Pons (tissue), 1 donor: ENCODE results near the gene PAFAH1B1.
A peak's percentile ranks its signal among the peaks of the same experiment; 100 is the strongest.
"Not testable (repeated sequence)": the region's sequence is repeated elsewhere in the genome, so short reads cannot be mapped to it uniquely, and the experiment has no call there.

Source experiments
- DNase-seq: peaks from one replicate; pipeline ENCODE4 v3.0.0-alpha.2; 2016; ENCODE audit warnings: low spot score

Gene PAFAH1B1

DNA sequence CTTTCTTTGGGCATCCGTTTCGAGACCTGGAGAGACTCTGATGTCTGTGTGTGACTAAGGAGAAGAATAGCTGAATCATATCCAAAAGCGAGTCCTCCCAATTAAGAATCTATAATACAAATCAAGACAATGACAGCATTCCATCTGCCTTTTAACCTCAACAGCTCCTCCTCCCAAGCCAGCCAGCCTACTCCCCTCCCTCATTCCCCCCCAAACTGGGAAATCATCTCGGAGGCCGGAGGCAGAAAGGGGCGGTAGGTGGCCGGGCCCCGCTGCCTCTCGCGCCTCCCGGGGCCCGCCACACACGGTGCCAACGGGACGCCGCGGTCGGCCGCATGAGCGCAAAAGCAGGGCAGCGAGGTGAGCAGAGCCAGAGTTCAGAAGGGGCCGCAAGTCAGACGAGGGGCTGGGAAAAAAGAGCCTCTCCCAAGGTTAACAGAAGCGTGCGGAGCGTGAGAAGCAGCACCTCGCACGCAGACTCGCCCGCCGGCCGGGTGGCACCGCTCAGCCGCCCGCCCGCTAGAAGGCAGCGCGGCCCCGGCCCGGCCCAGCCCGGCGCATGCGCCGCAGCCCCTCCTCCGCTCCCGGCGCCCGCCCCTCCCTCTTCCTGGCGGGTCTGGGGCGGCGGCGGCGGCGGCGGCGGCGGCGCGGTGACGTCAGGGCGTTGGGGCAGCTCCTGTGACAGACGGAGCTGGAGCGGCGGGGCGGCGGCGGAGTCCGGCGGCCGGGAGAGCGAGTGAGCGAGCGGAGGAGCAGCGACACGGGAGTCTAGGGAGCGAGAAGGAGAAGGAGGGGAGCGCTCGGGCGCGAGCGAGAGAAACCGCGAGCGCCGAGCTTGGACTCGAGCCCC is at the start of gene PAFAH1B1:
TSS of gene PAFAH1B1 (plus strand) at position 684 of the 850 bp plus-strand sequence. CDS start 44,635 bp downstream, outside the sequence.
- peak; percentile 86 for DNase-seq

DNA sequence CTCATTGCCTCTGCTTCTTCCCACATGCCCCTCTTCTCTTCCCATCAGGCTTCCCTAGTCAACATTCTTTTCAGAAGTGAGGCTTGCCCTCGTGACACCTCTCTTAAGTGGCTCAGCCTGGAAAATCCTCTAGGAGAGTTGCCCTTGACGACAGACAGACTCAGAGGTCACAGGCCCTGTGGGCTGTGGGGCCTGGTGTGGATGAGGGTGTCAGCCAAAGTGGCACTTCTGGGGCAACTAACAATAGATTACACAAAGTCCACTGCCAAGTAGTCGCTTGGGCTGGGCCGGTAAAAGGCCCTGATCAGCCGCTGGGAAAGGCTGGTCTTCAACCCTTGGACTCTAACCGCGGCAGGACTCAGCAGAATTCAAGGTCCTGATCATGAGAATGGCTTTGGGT is 48.1 kb upstream of the PAFAH1B1 start:
- DNase-seq: no peak

DNA sequence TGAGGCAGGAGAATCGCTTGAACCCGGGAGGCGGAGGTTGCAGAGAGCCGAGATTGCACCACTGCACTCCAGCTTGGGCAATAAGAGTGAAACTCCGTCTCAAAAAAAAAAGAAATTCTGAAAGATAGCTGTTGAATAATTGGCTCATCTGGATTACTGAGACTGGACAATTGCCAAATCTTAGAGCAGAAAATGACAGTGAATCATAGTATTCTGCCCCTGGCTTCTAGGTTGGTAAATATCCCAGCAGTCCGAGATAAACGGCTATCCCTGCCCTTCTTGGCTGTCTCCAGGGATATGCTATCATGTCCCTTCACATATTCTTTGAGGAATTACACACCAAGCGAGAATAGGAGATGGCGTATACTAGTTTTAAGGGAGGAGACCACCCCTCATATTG is 46.3 kb upstream of the PAFAH1B1 start:
- no peak for DNase-seq

DNA sequence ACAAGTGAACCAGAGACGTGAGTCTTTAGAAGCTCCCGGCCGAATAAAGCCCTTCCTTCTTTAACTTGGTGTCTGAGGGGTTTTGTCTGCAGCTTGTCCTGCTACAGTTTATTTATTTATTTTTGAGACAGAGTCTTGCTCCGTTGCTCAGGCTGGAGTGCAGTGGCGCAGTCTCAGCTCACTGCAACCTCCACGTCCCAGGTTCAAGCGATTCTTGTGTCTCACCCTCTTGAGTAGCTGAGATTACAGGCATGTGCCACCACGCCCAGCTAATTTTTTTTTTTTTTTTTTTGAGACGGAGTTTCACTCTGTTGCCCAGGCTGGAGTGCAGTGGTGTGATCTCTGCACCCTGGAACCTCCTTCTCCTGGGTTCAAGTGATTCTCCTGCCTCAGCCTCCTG is 45.4 kb upstream of the PAFAH1B1 start:
- not testable (repeated sequence) for DNase-seq

DNA sequence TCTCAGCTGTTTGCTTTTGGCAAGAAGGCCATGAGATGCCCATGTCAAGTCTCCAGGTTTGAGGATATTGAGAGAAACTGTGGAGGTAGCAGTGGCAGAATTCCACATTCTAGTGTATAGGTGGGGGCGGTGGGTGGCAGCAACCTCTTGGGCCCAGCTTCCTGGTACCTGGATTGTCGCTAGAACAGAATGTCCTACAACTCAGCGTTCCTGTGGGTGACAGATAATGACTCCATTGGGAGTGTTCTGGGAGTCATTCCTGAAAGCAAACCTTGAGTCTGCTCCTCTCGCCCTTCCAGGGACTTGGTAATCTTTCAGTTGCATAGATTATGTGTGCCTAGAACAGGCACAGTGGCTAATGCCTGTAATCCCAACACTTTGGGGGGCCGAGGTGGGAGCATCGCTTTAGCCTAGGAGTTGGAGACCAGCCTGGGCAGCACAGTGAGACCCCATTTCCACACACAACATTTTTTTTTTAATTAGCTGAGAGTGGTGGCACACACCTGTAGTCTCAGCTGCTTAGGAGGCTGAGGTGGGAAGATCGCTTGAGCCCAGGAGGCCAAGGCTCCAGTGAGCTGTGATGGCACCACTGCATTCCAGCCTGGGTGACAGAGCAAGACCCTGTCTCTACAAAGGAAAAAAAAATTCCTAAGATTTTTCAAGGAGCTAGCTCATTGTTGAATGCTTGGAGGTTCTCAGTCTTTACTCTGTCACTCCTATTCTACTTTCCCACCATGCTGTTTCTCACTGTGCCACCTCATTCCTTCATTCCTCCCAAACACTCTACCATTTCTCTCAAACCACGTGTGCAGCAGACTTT is 43.9 kb upstream of the PAFAH1B1 start:
- no peak for DNase-seq

DNA sequence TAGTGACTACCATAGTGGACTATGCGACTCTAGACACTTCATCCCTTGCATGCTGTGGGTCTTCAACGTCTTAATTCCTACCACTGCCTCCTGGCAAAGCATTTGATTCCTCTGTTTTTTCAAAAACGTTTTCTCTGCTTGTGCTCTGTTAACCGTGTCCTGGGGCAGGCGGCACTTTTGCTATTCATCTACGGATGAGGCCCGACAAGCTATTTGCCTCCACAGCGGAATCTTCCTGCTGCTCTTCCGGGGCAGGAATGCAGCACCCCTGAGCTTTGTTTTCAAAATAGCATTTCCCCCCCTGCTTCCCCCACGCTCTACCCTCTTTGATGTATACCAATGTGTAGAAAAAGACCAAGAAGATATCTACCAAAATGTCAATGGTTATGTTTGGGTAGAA is 42.0 kb upstream of the PAFAH1B1 start:
- no peak for DNase-seq

DNA sequence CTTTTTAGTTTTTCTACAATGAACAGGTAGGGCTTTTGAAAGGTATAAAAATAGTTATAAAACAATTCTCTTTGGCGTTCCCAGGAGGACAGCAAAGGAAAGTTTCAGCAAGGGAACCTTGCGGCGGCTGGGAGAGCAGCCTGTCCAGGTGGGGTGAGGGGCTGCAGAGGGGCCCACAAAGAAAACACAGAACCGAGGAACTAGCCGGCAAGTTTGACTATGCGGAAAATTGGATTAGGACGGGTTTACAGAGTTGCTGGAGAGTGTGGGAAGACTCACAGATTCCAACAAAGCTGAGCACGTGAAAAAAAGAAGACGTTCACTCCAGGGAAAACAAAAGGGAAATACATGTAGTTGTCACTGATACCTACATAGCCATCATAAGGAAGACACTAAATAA is 41.5 kb upstream of the PAFAH1B1 start:
- no peak for DNase-seq

DNA sequence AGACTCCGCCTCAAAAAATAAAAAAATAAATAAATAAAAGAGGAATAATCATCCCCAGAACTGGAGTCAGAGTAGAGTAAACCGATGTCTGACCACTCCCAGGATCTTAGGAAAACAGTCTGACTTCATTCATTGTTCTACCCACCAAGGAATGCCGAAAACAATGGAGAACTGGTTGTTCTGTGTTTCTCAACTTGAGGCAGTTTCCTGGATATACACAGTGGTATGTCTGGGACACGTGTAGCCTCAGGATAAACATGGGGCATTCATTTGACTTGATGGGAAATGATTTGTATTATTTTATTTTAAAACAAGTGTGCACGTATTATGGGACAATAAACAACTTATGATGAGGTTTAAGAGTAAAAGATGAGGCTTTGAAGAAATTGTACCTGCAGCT is 32.8 kb upstream of the PAFAH1B1 start:
- DNase-seq: no peak

DNA sequence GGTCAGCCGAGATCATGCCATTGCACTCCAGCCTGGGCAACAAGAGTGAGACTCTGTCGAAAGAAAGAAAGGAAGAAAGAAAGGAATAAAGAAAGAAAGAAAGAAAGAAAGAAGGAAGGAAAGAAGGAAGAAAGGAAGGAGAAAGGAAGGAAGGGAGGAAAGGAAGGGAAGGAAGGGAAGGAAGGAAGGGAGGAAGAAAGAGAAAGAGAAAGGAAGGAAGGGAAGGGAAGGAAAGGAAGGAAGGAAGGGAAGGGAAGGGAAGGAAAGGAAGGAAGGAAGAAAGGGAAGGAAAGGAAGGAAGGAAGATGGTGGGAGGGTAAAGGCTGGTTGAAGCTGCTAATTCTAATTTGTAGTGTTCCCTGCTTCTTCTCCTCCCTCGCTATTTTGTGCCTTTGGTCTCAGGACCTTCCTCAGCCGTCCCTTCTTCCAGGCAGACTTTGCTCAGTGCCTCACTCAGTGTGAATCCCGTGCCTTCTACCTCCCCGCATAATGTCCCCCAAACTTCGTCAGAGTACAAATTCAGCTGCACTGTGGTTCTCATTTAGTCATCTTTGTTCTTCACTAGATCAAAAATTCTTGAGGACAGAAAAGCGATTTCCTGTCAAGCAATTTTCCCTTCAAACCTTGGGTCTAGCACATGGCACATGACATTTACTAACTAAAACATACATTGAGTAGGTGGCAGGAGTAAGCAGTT is 31.1 kb upstream of the PAFAH1B1 start:
- DNase-seq: no peak

DNA sequence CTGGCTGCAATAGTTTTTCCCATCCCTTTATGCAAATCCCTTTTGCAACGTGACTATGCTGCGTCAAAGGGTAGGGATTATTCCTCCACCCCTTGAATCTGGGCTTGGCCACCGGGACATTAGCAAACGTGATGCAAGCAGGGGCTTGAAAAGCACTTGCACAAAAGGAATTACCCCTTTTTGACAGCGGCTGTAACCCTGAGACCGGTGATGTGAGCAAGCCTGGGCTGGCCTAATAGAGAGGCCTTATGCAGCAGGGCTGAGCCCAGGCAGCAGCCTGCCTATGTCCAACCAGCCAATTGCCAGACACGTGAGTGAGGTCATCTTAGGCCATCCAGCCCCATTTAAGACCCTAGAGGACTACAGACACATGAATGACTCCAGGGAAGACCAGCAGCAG is 30.4 kb upstream of the PAFAH1B1 start:
- no peak for DNase-seq

DNA sequence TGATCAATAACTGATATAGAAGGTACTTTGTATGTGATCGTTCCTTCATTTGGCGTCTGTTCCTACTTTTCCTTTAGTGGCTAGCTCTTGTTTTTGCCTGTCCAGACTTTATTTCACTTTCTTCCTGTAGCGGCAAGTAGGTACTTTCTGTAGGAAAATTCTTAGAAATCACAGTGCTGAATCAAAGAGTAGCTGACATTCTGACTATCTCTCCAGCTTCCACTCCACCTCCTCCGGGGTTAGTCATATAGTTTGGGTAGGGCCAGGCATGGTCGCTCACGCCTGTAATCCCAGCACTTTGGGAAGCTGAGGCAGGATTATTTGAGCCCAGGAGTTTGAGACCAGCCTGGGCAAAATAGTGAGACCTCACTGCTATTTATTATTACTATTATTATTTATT is 29.9 kb upstream of the PAFAH1B1 start:
- DNase-seq: no peak

DNA sequence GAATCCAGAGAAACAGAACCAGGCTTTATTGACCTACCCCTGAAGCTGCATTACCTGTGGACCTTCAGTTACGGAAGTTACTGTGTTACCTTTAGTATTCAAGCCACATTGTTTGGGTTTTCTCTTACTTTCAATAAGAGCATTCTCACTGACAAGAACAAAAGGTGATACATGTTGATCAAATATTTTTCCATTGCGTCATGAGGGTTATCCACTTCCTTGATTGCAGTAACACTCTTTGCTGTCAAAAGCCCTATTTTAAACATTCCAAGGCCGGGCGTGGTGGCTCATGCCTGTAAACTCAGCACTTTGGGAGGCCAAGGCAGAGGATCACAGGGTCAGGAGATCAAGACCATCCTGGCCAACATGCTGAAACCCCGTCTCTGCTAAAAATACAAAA is 28.6 kb upstream of the PAFAH1B1 start:
- no peak for DNase-seq

DNA sequence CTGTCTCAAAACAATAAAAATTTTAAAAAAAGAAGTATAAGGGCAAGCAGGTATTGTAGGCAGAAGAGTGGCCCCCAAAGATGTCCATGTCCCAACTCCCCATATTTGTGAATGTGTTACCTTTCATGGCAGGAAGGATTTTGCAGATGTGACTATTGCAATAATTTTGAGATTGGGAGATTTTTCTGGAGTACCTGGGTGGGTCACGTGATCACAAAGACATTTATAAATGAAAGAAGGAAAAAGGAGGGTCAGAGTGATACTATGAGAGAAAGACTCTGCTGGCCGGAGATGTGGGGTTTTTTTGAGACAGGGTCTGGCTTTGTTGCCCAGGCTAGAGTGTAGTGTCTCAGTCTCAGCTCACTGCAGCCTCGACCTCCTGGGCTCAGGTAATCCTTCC is 27.4 kb upstream of the PAFAH1B1 start:
- no peak for DNase-seq

DNA sequence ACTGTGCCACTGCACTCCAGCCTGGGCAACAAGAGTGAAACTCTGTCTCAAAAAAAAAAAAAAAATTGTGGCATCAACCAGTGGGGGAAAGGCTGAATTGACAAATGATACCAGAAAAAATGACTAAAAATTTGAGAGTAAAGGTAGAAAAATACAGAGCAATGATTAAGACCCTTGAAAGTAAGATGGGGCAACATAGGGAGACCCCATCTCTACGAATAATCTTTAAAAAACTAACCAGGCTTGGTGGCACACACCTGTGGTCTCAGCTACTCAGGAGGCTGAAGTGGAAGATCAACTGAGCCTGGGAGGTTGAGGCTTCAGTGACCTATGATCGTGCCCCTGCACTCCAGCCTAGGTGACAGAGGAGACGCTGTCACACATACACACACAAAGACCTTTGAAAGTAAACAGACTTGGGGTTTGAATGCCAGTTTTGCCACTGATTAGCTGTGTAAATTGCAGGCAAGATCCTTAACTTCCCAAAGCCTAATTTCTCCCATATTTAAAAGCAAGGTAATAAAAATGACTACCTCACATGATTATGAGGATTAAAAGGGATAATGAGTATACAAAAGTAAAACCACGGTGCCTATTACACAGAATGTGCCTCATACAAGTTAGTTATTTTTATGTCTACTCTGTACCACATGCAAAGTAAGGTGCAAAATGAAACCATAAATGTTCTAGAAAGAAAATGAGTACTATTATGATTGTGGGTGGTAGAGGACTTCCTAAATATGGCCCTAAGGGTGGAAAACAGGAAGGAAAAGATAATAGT is 21.7 kb upstream of the PAFAH1B1 start:
- no peak for DNase-seq

DNA sequence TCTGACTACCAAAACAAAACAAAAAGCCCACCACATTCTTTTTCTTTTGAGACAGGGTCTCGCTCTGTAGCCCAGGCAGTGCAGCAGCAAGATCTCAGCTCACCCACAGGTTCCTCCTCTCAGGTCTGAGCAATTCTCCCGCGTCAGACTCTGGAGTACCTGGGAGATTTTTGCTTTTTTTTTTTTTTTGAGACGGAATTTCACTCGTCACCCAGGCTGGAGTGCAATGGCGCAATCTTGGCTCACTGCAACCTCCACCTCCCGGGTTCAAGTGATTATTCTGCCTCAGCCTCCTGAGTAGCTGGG is 21.2 kb upstream of the PAFAH1B1 start:
- DNase-seq: not testable (repeated sequence)

DNA sequence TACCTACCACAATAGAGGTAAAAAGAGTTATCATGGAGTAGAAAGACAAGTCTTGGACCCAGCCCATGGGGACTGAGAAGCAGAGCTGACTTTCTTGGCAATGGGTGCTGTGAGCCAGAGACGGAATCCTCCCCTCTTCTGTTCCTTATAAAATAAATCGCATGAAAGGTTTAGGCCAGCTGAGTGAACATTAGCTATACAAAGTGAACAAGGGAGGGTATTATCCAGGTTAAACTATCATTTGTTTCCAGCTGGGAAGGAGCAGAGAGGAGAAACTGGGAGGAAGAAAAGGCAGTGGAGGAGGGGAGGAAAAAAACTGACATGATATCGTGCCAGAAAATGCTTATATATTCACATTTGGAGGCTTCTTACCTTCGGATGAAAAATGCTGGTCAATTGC is 13.3 kb upstream of the PAFAH1B1 start:
- peak; percentile 62 for DNase-seq

DNA sequence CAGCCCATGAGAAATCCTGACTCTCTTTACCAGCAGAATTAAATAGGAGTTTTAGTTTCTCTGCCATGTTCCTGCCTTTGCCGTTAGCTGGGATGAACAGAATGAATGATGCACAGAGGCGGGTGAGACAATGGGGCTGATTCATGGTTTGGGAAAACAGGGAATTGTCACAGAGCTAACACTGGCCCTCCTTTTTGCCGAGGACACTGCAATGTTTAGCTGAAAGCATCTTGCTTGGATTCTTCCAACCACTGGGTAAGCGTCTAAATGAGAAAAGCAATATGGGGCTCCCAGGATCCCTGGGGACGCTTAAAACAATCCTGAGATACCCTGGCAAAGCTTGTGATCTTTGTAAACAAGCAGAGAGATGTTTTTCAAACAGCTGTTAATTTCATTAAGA is 12.8 kb upstream of the PAFAH1B1 start:
- peak; percentile 98 for DNase-seq

DNA sequence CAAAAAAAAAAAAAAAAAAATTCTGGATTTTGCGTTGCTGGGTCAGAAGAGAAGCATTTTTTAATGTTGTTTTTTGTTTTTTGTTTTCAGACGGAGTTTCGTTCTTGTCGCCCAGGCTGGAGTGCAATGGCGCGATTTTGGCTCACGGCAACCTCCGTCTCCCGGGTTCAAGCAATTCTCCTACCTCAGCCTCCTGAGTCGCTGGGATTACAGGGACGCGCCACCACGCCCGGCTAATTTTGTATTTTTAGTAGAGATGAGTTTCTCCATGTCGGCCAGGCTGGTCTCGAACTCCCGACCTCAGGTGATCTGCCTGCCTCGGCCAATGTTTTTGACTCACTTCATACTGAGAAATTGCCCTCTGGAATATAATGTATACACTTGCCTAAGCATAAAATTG is 11.0 kb upstream of the PAFAH1B1 start:
- no peak for DNase-seq

DNA sequence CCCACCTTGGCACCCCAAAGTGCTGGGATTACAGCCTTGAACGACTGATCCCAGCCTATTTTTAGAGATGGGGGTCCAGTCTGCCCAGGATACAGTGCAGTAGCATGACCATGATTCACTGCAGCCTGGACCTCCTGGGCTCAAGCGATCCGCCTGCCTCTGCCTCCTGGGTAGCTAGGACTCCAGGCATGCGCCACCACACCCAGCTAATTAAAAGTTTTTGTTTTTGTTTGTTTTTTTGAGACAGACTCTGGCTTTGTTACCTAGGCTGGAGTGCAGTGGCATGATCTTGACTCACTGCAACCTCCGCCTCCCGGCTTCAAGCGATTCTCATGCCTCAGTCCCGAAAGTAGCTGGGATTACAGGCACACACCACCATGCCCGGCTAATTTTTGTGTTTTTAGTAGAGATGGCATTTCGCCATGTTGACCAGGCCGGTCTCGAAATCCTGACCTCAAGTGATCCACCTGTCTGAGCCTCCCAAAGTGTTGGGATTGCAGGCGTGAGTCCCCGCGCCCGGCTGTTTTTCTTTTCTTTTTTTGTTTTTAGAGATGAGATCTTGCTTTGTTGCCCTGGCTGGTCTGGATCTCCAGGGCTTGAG is 2.3 kb upstream of the PAFAH1B1 start:
- no peak for DNase-seq

DNA sequence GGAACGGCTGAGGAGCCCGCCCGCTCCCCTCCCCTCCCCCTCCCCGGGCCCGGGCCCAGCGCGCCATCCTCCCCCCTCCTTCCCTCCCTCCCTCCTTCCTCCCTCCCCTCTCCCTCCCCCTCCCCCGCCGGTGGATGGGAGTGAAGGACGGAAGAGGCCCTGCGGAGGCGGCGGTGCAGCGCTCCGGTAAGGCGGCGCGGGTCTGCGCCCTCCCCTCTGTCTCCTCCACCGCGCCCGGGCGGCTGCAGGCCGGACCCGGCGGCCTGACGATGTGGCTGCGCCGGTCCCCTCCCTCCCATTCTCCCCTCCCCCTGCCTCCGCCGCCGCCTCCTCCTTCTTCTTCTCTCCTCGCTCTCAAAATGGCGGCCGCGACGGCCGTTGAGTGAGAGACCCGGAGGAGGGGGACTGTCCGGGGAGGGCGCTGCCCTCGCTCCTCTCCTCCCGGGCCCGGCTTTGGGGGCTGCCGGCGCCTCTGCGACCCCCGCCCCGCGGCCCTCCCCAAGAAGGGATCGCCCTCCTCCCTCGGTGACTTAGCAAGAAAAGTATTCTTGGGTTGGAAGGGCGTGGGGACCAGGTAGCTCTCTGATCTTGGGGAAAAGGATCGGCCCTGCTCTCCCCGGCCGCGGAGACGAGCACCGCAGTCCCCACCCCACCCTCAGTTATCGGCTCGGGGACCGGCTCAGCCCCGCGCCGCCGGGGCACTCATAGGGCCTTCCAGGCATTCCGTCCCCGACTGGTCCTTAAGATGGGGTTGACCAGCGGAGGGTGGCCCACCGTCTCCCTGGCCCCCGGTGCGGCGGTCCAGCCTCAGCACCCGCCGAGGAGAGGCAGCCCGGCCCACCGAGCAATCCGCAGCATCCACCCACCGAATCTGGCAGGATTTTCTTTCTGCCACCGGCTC is 617 bp downstream of the PAFAH1B1 start:
- peak; percentile 79 for DNase-seq
